Measurements from ENCODE around the gene GMDS. TPM values are rescaled to one million over a fixed set of nuclear protein-coding genes. Genes with fewer than 3 reads are reported as not detected.

Gene GMDS
- total RNA-seq, 1 experiment from 2014 or later: 35.0 TPM

- no peak overlapping the region for H3K27ac Mint-ChIP-seq
Measured at GRCh38 chr6:1635305-1636010, 609.9 kb downstream of the GMDS start.

GRCh38 chr6:1634081-1634480, 611.3 kb downstream of the GMDS start:
- H3K36me3 Mint-ChIP-seq: no peaks in the 10 kb centered on the region
- ChIA-PET POLR2A (no interaction called here), CTCF (no interaction called here)
- H3K27ac Mint-ChIP-seq: no peak overlapping the region
- no peak overlapping the region for H3K4me3 Mint-ChIP-seq
- peaks cover 14% of the 10 kb centered on the region for H3K27me3 Mint-ChIP-seq (ENCODE audit: low read depth)
- ATAC-seq (peak; percentile 43), DNase-seq (ENCODE audit: low spot score) (no peak)
- H3K9me3 Mint-ChIP-seq: no peaks in the 10 kb centered on the region
- peaks cover 3% of the 10 kb centered on the region; the same call in 1 of the 2 replicates for H3K4me1 Mint-ChIP-seq
- TF ChIP-seq OVOL2 (CRISPR knock-in tag; IDR thresholded peaks at IDR 0.05; ENCODE audit: borderline replicate concordance): no peak
- no peak for TF ChIP-seq ZNF219 (CRISPR knock-in tag; IDR thresholded peaks at IDR 0.05; ENCODE audit: borderline replicate concordance)
- TF ChIP-seq ZBTB21 (CRISPR knock-in tag; IDR thresholded peaks at IDR 0.05; ENCODE audit: borderline replicate concordance): no peak
- TF ChIP-seq NR3C1 (CRISPR knock-in tag; conservative IDR thresholded peaks at IDR 0.05; ENCODE audit: low read depth): no peak
- no peak for TF ChIP-seq NFYB (CRISPR knock-in tag; conservative IDR thresholded peaks at IDR 0.05; ENCODE audit: low read depth)
- TF ChIP-seq CREM (CRISPR knock-in tag; IDR thresholded peaks at IDR 0.05): no peak
- TF ChIP-seq SP1 (CRISPR knock-in tag; conservative IDR thresholded peaks at IDR 0.05): no peak
- no peak for TF ChIP-seq NFE2L1 (CRISPR knock-in tag; IDR thresholded peaks at IDR 0.05)
- no peak for TF ChIP-seq GABPB1 (CRISPR knock-in tag; IDR thresholded peaks at IDR 0.05)
- TF ChIP-seq SMAD3 (CRISPR knock-in tag; IDR thresholded peaks at IDR 0.05; ENCODE audit: borderline replicate concordance): no peak
- TF ChIP-seq RORB (CRISPR knock-in tag; IDR thresholded peaks at IDR 0.05): no peak
- TF ChIP-seq FOXP4 (CRISPR knock-in tag; IDR thresholded peaks at IDR 0.05): no peak
- no peak for TF ChIP-seq GRHL2 (CRISPR knock-in tag; IDR thresholded peaks at IDR 0.05; ENCODE audit: insufficient replicate concordance, severe bottlenecking)
- no peak for TF ChIP-seq IRF1 (CRISPR knock-in tag; IDR thresholded peaks at IDR 0.05)
- no peak for TF ChIP-seq NR1H2 (CRISPR knock-in tag; IDR thresholded peaks at IDR 0.05)
- TF ChIP-seq, protein P1, sequence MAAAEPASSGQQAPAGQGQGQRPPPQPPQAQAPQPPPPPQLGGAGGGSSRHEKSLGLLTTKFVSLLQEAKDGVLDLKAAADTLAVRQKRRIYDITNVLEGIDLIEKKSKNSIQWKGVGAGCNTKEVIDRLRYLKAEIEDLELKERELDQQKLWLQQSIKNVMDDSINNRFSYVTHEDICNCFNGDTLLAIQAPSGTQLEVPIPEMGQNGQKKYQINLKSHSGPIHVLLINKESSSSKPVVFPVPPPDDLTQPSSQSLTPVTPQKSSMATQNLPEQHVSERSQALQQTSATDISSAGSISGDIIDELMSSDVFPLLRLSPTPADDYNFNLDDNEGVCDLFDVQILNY (CRISPR knock-in tag; IDR thresholded peaks at IDR 0.05): no peak
- no peak for TF ChIP-seq ZNF281 (CRISPR knock-in tag; IDR thresholded peaks at IDR 0.05)
- TF ChIP-seq ESRRA (CRISPR knock-in tag; IDR thresholded peaks at IDR 0.05; ENCODE audit: borderline replicate concordance): no peak

More at GRCh38 chr6:1635305-1636010, 609.9 kb downstream of the GMDS start:
- peaks cover 4% of the 10 kb centered on the region; the same call in 1 of the 2 replicates for H3K27me3 Mint-ChIP-seq (ENCODE audit: low read depth)
- ChIA-PET POLR2A (no interaction called here), CTCF (no interaction called here)
- no peaks in the 10 kb centered on the region for H3K36me3 Mint-ChIP-seq
- ATAC-seq (no peak), DNase-seq (ENCODE audit: low spot score) (no peak)
- no peaks in the 10 kb centered on the region for H3K9me3 Mint-ChIP-seq
- H3K4me3 Mint-ChIP-seq: no peak overlapping the region
- no peak for TF ChIP-seq ZNF317 (CRISPR knock-in tag; IDR thresholded peaks at IDR 0.05; ENCODE audit: borderline replicate concordance, low read depth)
- TF ChIP-seq MLX (CRISPR knock-in tag; IDR thresholded peaks at IDR 0.05): no peak
- no peak for TF ChIP-seq MXD4 (CRISPR knock-in tag; IDR thresholded peaks at IDR 0.05; ENCODE audit: borderline replicate concordance)
- no peak for TF ChIP-seq IRF2 (CRISPR knock-in tag; IDR thresholded peaks at IDR 0.05; ENCODE audit: borderline replicate concordance, low read depth)
- TF ChIP-seq, protein P2, sequence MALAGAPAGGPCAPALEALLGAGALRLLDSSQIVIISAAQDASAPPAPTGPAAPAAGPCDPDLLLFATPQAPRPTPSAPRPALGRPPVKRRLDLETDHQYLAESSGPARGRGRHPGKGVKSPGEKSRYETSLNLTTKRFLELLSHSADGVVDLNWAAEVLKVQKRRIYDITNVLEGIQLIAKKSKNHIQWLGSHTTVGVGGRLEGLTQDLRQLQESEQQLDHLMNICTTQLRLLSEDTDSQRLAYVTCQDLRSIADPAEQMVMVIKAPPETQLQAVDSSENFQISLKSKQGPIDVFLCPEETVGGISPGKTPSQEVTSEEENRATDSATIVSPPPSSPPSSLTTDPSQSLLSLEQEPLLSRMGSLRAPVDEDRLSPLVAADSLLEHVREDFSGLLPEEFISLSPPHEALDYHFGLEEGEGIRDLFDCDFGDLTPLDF (CRISPR knock-in tag; IDR thresholded peaks at IDR 0.05): no peak
- TF ChIP-seq ATF3 (CRISPR knock-in tag; conservative IDR thresholded peaks at IDR 0.05): no peak
- TF ChIP-seq USF1 (CRISPR knock-in tag; IDR thresholded peaks at IDR 0.05): no peak
- no peaks in the 10 kb centered on the region for H3K4me1 Mint-ChIP-seq

Measured in WTC11 (cell line).